Measurements from ENCODE around the gene KRT23. TPM values are rescaled to one million over a fixed set of nuclear protein-coding genes. Genes with fewer than 3 reads are reported as not detected.

The KRT23 gene
- total and polyA plus RNA-seq, 2 of the 13 experiments (the other 11 are each of a cell fraction or from before 2014, with no cell fraction given) = 24.7 to 51.1 TPM

DNA sequence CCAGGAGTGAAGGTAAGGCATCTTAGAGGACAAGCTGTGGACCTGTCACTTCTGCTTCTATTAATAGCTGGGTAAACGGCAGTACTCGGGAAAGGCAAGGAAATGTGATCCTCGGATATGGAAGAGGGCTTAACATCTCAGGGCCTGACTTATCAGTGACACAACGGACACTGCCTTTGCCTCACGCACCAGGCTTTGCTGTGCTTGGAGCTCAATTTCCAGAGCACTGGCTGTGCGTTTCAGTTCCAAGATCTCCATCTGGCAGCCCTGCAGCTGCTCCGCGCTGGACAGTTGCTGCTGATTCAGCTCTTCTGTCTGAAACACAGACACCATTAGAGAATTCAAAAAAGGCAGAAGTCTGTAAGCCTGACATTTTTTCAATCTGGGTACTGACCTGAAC lies 43.1 kb upstream of the KRT23 start (continued):
- TF ChIP-seq, protein P1, sequence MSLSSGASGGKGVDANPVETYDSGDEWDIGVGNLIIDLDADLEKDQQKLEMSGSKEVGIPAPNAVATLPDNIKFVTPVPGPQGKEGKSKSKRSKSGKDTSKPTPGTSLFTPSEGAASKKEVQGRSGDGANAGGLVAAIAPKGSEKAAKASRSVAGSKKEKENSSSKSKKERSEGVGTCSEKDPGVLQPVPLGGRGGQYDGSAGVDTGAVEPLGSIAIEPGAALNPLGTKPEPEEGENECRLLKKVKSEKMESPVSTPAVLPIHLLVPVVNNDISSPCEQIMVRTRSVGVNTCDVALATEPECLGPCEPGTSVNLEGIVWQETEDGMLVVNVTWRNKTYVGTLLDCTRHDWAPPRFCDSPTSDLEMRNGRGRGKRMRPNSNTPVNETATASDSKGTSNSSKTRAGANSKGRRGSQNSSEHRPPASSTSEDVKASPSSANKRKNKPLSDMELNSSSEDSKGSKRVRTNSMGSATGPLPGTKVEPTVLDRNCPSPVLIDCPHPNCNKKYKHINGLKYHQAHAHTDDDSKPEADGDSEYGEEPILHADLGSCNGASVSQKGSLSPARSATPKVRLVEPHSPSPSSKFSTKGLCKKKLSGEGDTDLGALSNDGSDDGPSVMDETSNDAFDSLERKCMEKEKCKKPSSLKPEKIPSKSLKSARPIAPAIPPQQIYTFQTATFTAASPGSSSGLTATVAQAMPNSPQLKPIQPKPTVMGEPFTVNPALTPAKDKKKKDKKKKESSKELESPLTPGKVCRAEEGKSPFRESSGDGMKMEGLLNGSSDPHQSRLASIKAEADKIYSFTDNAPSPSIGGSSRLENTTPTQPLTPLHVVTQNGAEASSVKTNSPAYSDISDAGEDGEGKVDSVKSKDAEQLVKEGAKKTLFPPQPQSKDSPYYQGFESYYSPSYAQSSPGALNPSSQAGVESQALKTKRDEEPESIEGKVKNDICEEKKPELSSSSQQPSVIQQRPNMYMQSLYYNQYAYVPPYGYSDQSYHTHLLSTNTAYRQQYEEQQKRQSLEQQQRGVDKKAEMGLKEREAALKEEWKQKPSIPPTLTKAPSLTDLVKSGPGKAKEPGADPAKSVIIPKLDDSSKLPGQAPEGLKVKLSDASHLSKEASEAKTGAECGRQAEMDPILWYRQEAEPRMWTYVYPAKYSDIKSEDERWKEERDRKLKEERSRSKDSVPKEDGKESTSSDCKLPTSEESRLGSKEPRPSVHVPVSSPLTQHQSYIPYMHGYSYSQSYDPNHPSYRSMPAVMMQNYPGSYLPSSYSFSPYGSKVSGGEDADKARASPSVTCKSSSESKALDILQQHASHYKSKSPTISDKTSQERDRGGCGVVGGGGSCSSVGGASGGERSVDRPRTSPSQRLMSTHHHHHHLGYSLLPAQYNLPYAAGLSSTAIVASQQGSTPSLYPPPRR (CRISPR knock-in tag; IDR thresholded peaks at IDR 0.05; ENCODE audit: borderline replicate concordance) = no peak
- TF ChIP-seq ZNF501 (CRISPR knock-in tag; IDR thresholded peaks at IDR 0.05) (peak; percentile 18; the same call in 1 of the 2 replicates), ZNF891 (CRISPR knock-in tag; IDR thresholded peaks at IDR 0.05) (no peak)

DNA sequence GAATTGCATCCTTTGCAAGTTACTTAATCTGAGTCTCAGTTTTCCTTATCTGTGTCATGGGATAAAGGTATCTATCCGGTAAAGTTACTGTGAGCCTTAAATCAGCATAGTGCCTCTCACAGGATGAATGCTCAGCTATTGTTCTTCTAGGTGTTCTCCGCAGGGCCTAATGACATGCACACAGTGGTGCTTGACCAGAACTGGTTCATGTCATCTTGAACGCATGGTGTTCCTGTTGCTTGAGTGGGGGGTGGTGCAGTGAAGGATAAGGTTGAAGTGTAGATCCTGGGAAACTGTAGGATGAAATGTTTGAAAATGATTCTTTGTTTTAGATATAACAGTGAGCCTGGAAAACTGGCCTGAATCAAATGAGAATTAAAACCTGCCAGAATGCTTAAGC lies 42.7 kb upstream of the KRT23 start:
- BruUV-seq (replicated peaks) = no TSS peak
- H4K20me1 ChIP-seq (ENCODE audit: insufficient read depth, low read length) = no peaks in the 10 kb centered on the region
- WGBS (ENCODE audit: low lambda C conversion rate) = 82% methylated on average over 3 of the region's 3 CpGs
- no peak for ATAC-seq
- no peak overlapping the region for H3K4me3 ChIP-seq (replicated peaks in 1 of 3; ENCODE audit: insufficient read depth in 1 of 3, low read depth in 2 of 3, low read length in 3 of 3)
- no peak overlapping the region for H3K27ac ChIP-seq (ENCODE audit: extremely low read length, insufficient read depth, low read length)
- no peak for FAIRE-seq
- no peaks in the 10 kb centered on the region for H3K9me3 ChIP-seq (ENCODE audit: low read length)
- no peaks in the 10 kb centered on the region for H3K79me2 ChIP-seq (ENCODE audit: insufficient read depth, low read length)
- no peaks in the 10 kb centered on the region for H3K36me3 ChIP-seq (replicated peaks in 1 of 2; ENCODE audit: control insufficient read depth in 1 of 2, insufficient read depth in 2 of 2, low read length in 2 of 2)
- POLR2A ChIA-PET = no interaction called here
- no peak overlapping the region for H3K9ac ChIP-seq (ENCODE audit: insufficient read depth, low read depth, low read length)
- no peak overlapping the region for H3K4me2 ChIP-seq (ENCODE audit: low read depth, low read length)
- intact Hi-C loops (cut with micrococcal nuclease; ENCODE audit: unreplicated experiment) (no loop called here), in situ Hi-C loops (cut with HindIII; ENCODE audit: extremely low pct_ligation_motif_present, low pct_unique_long_range_greater_than_20kb) (no loop called here)
- peak; percentile 38; the same call in 1 of the 2 replicates for TF ChIP-seq ZNF629 (CRISPR knock-in tag; conservative IDR thresholded peaks at IDR 0.05)
- no peak for TF ChIP-seq ZNF577 (CRISPR knock-in tag; IDR thresholded peaks at IDR 0.05; ENCODE audit: borderline replicate concordance, low read depth)
- CTCF ChIA-PET (ENCODE audit: low intra/inter-chr PET ratio, low total read pairs) = no interaction called here
- DNase-seq (ENCODE audit: low spot score) = no peak
- H3K27me3 ChIP-seq (ENCODE audit: control insufficient read depth in 1 of 2, insufficient read depth in 2 of 2, low read length in 2 of 2) = no peaks in the 10 kb centered on the region
- H2AFZ ChIP-seq (ENCODE audit: low read length) = no peak overlapping the region
- peaks cover 6% of the 10 kb centered on the region; the same call in 1 of the 2 replicates for H3K4me1 ChIP-seq (ENCODE audit: insufficient read depth, low read length)
